Activated T-cell treated with anti-CD3 and anti-CD28 coated beads, Interleukin-2, amount 50 U/mL, for 72 hours (primary cell): Measurements from ENCODE around the gene MESD. TPM values are rescaled to one million over a fixed set of nuclear protein-coding genes. Genes with fewer than 3 reads are reported as not detected.
A peak's percentile ranks its signal among the peaks of the same experiment; 100 is the strongest.

Experiments
- ATAC-seq, 2 donors: fragments of 150-1000 bp; cut with Tn5 transposase; replicated peaks in 1 of 2; 2 replicates each; pipeline ENCODE4 v1.10.0; 2021; ENCODE audit warnings: moderate library complexity in 2 of 2, mild to moderate bottlenecking in 1 of 2
- DNase-seq, 2 donors: peaks; one replicate each; pipeline ENCODE4 v3.0.0; 2021 to 2022; ENCODE audit warnings: mixed read lengths in 1 of 2
- H3K27ac Mint-ChIP-seq: one replicate; pipeline ENCODE4 v1.8.0; 2022; ENCODE audit warnings: mild to moderate bottlenecking, moderate library complexity, mixed read lengths
- H3K27me3 Mint-ChIP-seq: one replicate; pipeline ENCODE4 v1.8.0; 2022; ENCODE audit warnings: low read depth, mixed read lengths
- H3K36me3 Mint-ChIP-seq, 2 donors: one replicate each; pipeline ENCODE4 v1.8.0; 2022; ENCODE audit warnings: mixed read lengths in 2 of 2, mild to moderate bottlenecking in 1 of 2; ENCODE audit not compliant: insufficient read depth in 2 of 2
- H3K4me1 Mint-ChIP-seq: one replicate; pipeline ENCODE4 v1.8.0; 2022; ENCODE audit warnings: low read depth, mixed read lengths
- H3K4me3 Mint-ChIP-seq, 2 donors: one replicate each; pipeline ENCODE4 v1.8.0; 2022; ENCODE audit warnings: mild to moderate bottlenecking in 2 of 2, mixed read lengths in 2 of 2, moderate library complexity in 2 of 2
- H3K9me3 Mint-ChIP-seq, 2 donors: one replicate each; pipeline ENCODE4 v1.8.0; 2022; ENCODE audit warnings: mixed read lengths in 2 of 2
- total RNA-seq, 2 donors: library from RNA; stranded (reverse); gene quantifications; one replicate each; pipeline ENCODE4 v1.2.3, GENCODE V29; 2022

MESD gene
- total RNA-seq, 2 donors from 2014 or later = 19.6 to 23.8 TPM

GRCh38 chr15:80911821-80912220, 77.8 kb downstream of the MESD start:
- ATAC-seq (no peak), DNase-seq (no peak)
- no peak overlapping the region for H3K4me3 Mint-ChIP-seq
- H3K36me3 Mint-ChIP-seq = no peaks in the 10 kb centered on the region
- H3K27me3 Mint-ChIP-seq = no peaks in the 10 kb centered on the region
- no peaks in the 10 kb centered on the region for H3K9me3 Mint-ChIP-seq
- peak overlapping the region; percentile 10 for H3K27ac Mint-ChIP-seq
- H3K4me1 Mint-ChIP-seq = no peaks in the 10 kb centered on the region

- no peak for ATAC-seq
- no peak for DNase-seq
- no peaks in the 10 kb centered on the region for H3K9me3 Mint-ChIP-seq
- no peaks in the 10 kb centered on the region for H3K36me3 Mint-ChIP-seq
- H3K4me3 Mint-ChIP-seq = no peak overlapping the region
- H3K4me1 Mint-ChIP-seq = no peaks in the 10 kb centered on the region
- H3K27me3 Mint-ChIP-seq = no peaks in the 10 kb centered on the region
- no peak overlapping the region for H3K27ac Mint-ChIP-seq
Measured at GRCh38 chr15:80906159-80906766, 83.4 kb downstream of the MESD start.

GRCh38 chr15:80904998-80905397, 84.6 kb downstream of the MESD start:
- Mint-ChIP-seq H3K4me3 (no peak overlapping the region), H3K4me1 (no peaks in the 10 kb centered on the region), H3K27me3 (no peaks in the 10 kb centered on the region), H3K9me3 (no peaks in the 10 kb centered on the region), H3K36me3 (no peaks in the 10 kb centered on the region), H3K27ac (no peak overlapping the region)
- DNase-seq (no peak), ATAC-seq (no peak)

- Mint-ChIP-seq H3K36me3 (no peaks in the 10 kb centered on the region), H3K4me1 (no peaks in the 10 kb centered on the region), H3K4me3 (no peak overlapping the region), H3K27ac (no peak overlapping the region), H3K27me3 (no peaks in the 10 kb centered on the region), H3K9me3 (no peaks in the 10 kb centered on the region)
- DNase-seq (no peak), ATAC-seq (no peak)
Measured at GRCh38 chr15:80902298-80902801, 87.3 kb downstream of the MESD start.

- Mint-ChIP-seq H3K27me3 (no peaks in the 10 kb centered on the region), H3K4me1 (no peaks in the 10 kb centered on the region), H3K27ac (no peak overlapping the region), H3K36me3 (peaks cover 2 to 3% of the 10 kb centered on the region in 2 donors), H3K9me3 (peaks cover 3% of the 10 kb centered on the region in 2 donors), H3K4me3 (no peak overlapping the region)
- DNase-seq (no peak), ATAC-seq (no peak)
Measured at GRCh38 chr15:80898040-80898439, 91.6 kb downstream of the MESD start.

Other genes with a start within 250 kb of the MESD start
- under 1 TPM; 0.05 to 0.09 TPM for gene CEMIP, start 210.4 kb downstream of the MESD start, total RNA-seq
- gene TLNRD1, start 11.1 kb upstream of the MESD start, total RNA-seq = 10 to 100 TPM; 11.3 to 17.2 TPM
- gene CFAP161, start 144.5 kb upstream of the MESD start, total RNA-seq = under 1 TPM in 1 of 2 donors, not detected in 1; 0.48 TPM
- gene IL16, start 207.1 kb upstream of the MESD start, total RNA-seq = 10 to 100 TPM; 50.9 to 63.2 TPM